HS-27A (cell line): Measurements from ENCODE around the gene CNST.
A peak's percentile ranks its signal among the peaks of the same experiment; 100 is the strongest.
"Not testable (repeated sequence)": the region's sequence is repeated elsewhere in the genome, so short reads cannot be mapped to it uniquely, and the experiment has no call there.

Experiments used
- DNase-seq: peaks from one replicate; pipeline ENCODE4 v3.0.0-alpha.2; 2012; ENCODE audit warnings: low read depth, missing footprints

CNST gene

GRCh38 chr1:246678816-246679793, 112.8 kb downstream of the CNST start:
- no peak for DNase-seq

GRCh38 chr1:246679794-246680177, 113.5 kb downstream of the CNST start:
- no peak for DNase-seq

- no peak for DNase-seq
Observed at GRCh38 chr1:246680190-246680589, 113.9 kb downstream of the CNST start.

DNA sequence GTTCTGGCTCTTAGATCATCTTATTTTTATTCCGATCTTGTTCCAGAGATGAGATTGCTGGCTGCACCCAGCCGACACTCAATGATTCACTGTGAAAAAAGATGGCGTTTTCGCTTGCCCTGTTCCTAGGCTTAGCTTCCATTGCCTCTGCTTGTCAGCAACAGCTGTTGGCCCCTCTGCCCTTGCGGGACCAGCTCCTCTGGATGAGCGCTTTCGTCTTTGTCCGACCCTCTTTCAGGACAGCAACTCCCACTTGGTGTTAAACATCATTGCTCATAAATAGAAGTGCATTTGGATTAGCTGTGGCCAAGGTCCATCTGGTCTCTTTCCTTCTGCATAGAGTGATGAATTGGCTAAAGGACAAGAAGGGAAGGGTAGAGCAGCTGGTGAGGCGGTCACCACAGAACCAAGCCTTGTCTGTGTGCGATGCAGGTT, 114.5 kb downstream of the CNST start:
- DNase-seq = no peak

- DNase-seq = no peak
Observed at GRCh38 chr1:246681900-246682895, 115.9 kb downstream of the CNST start.

GRCh38 chr1:246683521-246683920, 117.3 kb downstream of the CNST start:
- DNase-seq = no peak

DNA sequence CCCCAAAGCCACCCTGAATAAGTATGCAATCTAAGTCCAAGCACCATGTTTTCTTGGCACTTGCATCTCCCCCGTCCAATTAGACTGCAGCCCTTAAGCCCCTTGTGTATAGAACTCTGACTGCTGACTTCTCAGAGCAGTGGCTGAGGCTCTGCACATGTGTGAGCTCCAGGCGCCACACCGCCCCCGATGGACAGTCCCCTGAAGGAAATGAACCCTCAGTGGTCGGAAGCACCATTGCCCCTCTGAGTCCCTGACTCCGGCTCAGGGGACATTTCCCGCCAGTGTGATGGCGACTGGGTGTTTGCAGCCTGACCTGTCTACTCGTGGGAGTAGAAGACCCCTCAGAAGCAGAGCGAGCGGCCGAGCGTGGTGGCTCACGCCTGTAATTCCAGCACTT, 120.7 kb downstream of the CNST start:
- DNase-seq = no peak

- DNase-seq = peak; percentile 52
Observed at GRCh38 chr1:246689409-246690008, 123.3 kb downstream of the CNST start.

- no peak for DNase-seq
Observed at GRCh38 chr1:246690100-246690499, 123.8 kb downstream of the CNST start.

- DNase-seq = no peak
Observed at GRCh38 chr1:246691622-246692495, 125.6 kb downstream of the CNST start.

DNA sequence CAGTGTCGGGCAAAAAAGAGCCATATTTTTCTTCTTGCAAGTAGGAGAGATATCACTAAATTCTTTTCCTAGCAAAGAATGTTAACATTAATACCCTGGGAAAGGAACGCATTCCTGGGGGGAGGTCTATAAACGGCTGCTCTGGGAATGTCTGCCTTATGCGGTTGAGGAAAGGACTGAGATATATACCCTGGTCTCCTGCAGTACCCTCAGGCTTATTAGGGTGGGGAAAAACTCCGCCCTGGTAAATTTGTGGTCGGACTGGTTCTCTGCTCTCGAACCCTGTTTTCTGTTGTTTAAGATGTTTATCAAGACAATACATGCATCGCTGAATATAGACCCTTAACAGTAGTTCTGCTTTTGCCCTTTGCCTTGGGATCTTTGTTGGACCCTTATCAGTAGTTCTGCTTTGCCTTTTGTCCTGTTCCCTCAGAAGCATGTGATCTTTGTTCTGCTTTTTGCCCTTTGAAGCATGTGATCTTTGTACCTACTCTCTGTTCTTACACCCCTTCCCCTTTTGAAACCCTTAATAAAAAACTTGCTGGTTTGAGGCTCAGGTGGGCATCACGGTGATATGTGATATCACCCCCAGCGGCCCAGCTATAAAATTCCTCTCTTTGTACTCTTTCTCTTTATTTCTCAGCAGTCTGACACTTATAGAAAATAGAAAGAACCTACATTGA, 128.1 kb downstream of the CNST start:
- not testable (repeated sequence) for DNase-seq

GRCh38 chr1:246695136-246695535, 128.9 kb downstream of the CNST start:
- no peak for DNase-seq

GRCh38 chr1:246695666-246696065, 129.4 kb downstream of the CNST start:
- no peak for DNase-seq

DNA sequence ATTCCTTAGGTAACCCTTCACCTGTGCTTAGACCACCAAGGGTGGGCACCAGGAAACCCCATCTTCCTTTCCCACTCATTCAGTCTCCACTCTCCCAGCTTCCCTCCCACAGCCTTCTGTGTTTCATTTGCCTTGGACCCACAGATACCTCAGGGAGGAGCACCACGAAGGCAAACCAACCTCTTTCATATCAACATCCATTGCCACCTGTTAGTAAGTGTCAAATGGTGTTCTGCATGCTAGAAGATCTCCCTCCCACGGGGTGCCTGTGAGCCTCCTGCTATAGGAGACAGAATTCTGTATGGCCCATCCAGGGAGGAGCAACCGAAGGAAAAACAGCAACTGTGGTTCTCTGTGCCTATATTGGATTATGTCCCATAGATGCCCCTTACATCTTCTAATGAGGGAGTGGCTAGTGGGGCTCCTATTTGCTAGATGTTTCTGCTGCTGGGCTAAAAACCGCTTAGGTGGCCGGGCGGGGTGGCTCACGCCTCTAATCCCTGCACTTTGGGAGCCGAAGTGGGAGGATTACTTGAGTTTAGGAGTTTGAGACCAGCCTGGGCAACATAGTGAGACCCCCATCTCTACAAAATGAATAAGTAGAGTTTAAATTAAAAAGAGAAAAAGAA, 132.3 kb downstream of the CNST start:
- DNase-seq = no peak

DNA sequence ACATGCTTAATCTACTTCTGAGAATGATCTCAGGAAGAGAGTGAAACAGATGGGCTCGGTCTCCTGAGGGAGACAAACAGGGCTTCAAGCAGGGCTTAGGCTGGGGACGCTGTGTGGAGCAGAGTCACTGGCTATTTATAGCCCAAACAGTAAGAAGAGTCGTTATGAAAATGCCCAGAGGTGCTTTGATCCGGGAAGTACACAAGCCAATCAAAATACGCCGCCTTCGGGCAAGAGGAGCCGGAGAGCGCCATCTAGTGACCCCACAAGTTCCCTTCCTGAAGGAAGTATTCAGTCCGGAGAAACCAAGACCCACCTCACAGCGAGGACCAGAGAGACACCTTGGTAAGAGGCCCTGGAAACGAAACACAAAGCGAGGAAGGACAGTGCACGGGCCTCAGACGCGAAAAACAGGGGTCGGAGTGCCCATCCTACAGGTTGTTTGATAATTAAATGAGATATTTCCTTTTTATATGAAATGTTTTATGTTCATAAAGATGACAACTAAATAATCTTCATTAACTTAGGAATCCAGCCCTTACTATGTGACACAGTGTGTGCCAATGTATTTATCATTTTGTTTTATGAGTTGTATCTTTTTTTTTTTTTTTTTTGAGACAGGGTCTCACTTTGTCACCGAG, 133.0 kb downstream of the CNST start:
- peak; percentile 65 for DNase-seq

DNA sequence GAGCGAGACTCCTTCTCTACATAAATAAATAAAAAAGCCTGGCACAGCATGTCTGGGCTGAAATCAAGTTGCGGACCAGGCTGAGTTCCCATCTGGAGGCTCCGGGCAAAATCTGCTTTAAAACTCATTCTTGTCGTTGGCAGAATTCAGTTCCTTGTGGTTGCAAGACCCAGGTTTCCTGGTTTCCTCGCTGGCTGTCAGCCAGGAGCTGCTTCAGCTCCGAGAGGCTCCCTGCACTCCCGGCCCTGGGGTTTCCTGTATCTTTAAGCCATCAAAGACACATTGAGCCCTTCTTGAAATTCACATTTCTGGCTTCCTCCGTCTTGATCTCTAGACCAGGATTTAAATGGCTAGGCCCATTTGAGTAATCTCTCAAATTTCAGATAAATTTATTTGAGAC, 137.3 kb downstream of the CNST start:
- DNase-seq = no peak

DNA sequence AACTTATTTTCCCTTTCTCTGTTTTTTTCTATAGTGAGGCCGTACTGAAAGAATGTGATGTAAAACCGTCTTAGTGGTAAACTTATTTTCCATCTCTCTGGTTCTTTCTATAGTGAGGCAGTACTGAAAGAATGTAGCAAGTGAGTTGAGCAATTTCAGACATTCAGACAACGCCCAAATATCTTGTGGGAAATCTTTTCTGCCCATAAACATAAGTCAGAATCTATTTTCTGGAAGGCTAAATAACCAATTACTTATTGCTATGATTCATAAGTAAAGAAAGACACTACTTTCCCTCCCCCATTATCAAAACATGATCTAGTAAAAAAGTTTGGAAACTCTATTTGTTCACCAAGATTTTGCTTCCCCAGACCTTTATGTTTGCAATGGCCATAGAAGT, 139.1 kb downstream of the CNST start:
- peak; percentile 72 for DNase-seq

- no peak for DNase-seq
Observed at GRCh38 chr1:246708166-246708565, 141.9 kb downstream of the CNST start.

- no peak for DNase-seq
Observed at GRCh38 chr1:246709196-246709595, 142.9 kb downstream of the CNST start.

GRCh38 chr1:246709835-246710234, 143.6 kb downstream of the CNST start:
- no peak for DNase-seq
